ENCODE results near the gene POU2AF2. TPM values are rescaled to one million over a fixed set of nuclear protein-coding genes. Genes with fewer than 3 reads are reported as not detected.

The POU2AF2 gene
- total RNA-seq, 6 experiments from 2014 or later: not detected

DNA sequence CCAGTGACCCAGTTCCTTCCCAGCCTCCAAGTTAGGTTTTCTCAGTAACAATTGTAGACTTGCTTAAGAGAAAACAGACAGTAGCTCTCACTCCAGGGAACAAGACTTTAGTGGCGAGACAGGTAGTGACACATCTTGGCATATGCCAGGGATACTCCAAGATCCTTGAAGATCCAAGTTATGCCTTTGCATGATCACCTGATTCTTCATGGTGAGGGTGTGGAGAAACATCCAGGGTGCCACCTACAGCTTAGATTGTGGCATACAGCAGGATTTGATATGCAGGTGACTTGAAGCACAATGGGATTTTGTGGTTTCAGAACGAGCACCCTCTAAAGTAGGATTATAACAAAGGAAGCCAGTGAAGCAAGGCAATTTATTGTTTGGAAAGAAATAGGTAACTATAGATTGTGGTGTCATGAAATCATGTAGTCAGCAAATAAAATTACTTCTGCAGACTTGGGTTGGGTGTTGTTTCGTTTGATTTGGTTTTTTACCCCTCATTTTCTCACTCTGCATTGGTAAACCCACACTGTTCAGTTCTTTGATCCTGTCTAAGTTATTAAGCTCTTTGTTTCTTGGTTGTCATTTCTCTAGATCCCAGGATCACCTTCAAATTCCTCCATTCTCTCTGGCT is 62.1 kb downstream of the POU2AF2 start:
- H3K27me3 Mint-ChIP-seq (ENCODE audit: insufficient read depth): peaks cover 47% of the 10 kb centered on the region
- no peaks in the 10 kb centered on the region for H3K4me1 Mint-ChIP-seq (ENCODE audit: low read depth)
- no peaks in the 10 kb centered on the region for H3K9me3 Mint-ChIP-seq
- DNase-seq: no peak
- H3K4me3 Mint-ChIP-seq: no peak overlapping the region
- no peaks in the 10 kb centered on the region for H3K36me3 Mint-ChIP-seq (ENCODE audit: low read depth)
- H3K27ac Mint-ChIP-seq: no peak overlapping the region
- TF ChIP-seq, protein P1, sequence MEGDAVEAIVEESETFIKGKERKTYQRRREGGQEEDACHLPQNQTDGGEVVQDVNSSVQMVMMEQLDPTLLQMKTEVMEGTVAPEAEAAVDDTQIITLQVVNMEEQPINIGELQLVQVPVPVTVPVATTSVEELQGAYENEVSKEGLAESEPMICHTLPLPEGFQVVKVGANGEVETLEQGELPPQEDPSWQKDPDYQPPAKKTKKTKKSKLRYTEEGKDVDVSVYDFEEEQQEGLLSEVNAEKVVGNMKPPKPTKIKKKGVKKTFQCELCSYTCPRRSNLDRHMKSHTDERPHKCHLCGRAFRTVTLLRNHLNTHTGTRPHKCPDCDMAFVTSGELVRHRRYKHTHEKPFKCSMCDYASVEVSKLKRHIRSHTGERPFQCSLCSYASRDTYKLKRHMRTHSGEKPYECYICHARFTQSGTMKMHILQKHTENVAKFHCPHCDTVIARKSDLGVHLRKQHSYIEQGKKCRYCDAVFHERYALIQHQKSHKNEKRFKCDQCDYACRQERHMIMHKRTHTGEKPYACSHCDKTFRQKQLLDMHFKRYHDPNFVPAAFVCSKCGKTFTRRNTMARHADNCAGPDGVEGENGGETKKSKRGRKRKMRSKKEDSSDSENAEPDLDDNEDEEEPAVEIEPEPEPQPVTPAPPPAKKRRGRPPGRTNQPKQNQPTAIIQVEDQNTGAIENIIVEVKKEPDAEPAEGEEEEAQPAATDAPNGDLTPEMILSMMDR (IDR thresholded peaks at IDR 0.05): no peak

DNA sequence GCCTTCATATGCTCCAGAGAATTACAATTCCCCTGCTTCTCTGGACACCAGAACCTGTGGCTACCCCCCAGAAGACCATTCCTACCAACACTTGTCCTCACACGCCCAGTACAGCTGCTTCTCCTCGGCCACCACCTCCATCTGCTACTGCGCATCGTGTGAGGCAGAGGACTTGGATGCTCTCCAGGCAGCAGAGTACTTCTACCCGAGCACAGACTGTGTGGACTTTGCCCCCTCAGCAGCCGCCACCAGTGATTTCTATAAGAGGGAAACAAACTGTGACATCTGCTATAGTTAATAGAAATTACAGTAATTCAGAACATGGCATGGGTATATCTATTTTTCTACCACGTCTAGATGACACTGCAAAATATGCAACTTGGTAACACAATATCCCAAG is 62.6 kb downstream of the POU2AF2 start:
- TF ChIP-seq, protein P1 (IDR thresholded peaks at IDR 0.05): no peak
- Mint-ChIP-seq H3K9me3 (no peaks in the 10 kb centered on the region), H3K4me1 (ENCODE audit: low read depth) (no peaks in the 10 kb centered on the region), H3K36me3 (ENCODE audit: low read depth) (no peaks in the 10 kb centered on the region), H3K27me3 (ENCODE audit: insufficient read depth) (peaks cover 42% of the 10 kb centered on the region), H3K4me3 (no peak overlapping the region), H3K27ac (no peak overlapping the region)
- no peak for DNase-seq

DNA sequence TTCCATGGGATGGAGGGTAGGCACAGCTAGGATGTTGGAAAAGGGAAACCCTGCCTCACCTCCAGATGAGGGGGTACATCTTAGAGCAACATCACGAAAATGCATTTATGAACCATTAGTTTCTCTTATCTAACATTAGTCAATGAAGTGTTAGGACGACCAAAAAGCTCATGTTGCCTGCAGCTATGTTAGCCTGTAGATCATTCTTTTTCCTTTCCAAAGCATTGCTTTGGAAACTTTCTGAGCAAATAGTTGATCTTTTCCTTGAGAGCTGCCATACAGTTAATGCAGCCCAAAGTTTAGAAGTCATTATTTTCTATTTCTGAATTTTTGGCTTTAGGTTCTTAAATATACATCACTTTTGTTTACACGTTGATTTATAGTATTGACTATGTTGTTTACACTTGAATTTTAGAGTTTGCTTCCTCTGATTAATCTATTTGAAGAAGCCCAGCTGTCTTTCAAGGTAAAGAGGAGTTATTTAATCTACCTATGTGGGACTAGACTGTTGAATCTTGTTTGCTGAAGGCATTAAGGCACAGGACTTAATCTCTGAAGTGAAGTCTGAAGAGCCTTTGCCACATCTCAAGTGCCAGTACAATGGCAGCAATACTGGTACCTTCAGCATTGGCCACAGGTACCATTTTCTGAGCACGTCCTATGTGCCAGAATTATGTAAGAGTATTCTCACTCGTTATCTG is 63.8 kb downstream of the POU2AF2 start:
- no peak overlapping the region for H3K27ac Mint-ChIP-seq
- TF ChIP-seq, protein P1 (IDR thresholded peaks at IDR 0.05): no peak
- no peaks in the 10 kb centered on the region for H3K9me3 Mint-ChIP-seq
- no peaks in the 10 kb centered on the region for H3K36me3 Mint-ChIP-seq (ENCODE audit: low read depth)
- peaks cover 37% of the 10 kb centered on the region for H3K27me3 Mint-ChIP-seq (ENCODE audit: insufficient read depth)
- DNase-seq: no peak
- no peaks in the 10 kb centered on the region for H3K4me1 Mint-ChIP-seq (ENCODE audit: low read depth)
- no peak overlapping the region for H3K4me3 Mint-ChIP-seq

DNA sequence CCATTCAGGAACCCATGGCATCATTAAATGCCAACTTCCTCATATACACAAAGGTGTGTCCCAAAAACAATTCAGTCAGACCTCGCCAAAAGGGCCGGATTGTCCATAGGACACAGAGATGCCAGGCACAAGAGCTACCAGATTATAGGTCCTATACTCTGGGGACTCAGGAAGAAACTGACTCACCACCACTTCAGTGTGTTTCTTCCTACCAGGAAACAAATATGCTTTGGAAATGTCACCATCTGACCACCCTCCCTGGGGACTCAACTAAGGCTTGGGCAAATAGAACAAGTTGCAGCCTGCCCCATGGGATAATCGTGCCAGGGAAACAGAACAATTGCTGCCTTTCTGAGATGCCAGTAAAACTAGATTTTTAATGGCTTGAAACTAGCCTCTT is 64.6 kb downstream of the POU2AF2 start:
- DNase-seq: no peak
- H3K4me1 Mint-ChIP-seq (ENCODE audit: low read depth): no peaks in the 10 kb centered on the region
- H3K27me3 Mint-ChIP-seq (ENCODE audit: insufficient read depth): peaks cover 32% of the 10 kb centered on the region
- H3K9me3 Mint-ChIP-seq: no peaks in the 10 kb centered on the region
- TF ChIP-seq, protein P1 (IDR thresholded peaks at IDR 0.05): no peak
- no peak overlapping the region for H3K27ac Mint-ChIP-seq
- no peak overlapping the region for H3K4me3 Mint-ChIP-seq
- no peaks in the 10 kb centered on the region for H3K36me3 Mint-ChIP-seq (ENCODE audit: low read depth)

DNA sequence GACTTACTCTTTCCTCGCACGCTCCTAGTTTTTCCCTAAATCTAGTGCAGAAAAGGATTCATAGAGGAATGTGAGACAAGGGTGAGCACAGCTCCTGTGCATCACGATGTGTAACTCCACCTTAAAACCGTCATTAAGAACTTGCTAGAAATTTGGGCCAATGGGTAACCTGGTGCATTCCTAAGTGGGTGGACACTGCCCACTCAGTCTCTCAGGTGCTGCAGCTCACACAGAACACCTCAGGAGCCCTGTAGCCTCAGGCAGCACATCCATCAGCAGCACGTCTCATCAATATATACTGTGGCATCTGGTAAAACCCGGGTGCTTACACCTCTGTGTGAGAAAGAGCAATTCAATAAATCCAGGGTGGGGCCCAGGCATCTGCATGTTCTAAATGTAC is 65.2 kb downstream of the POU2AF2 start:
- Mint-ChIP-seq H3K27me3 (ENCODE audit: insufficient read depth) (peaks cover 35% of the 10 kb centered on the region), H3K4me3 (no peak overlapping the region), H3K9me3 (no peaks in the 10 kb centered on the region)

More for the DNA sequence above, 65.2 kb downstream of the POU2AF2 start:
- TF ChIP-seq, protein P1 (IDR thresholded peaks at IDR 0.05): no peak
- no peaks in the 10 kb centered on the region for H3K4me1 Mint-ChIP-seq (ENCODE audit: low read depth)
- H3K27ac Mint-ChIP-seq: no peak overlapping the region
- no peak for DNase-seq
- no peaks in the 10 kb centered on the region for H3K36me3 Mint-ChIP-seq (ENCODE audit: low read depth)
